ENCODE measurements around the gene AAMP.

GRCh38 chr2:218260742-218261422 lies 9.1 kb downstream of the AAMP start, which contains the start of gene GPBAR1:
- TF ChIP-seq CTCF (conservative IDR thresholded peaks at IDR 0.05; ENCODE audit: low read length), result no peak
- TF ChIP-seq EZH2phosphoT487 (IDR thresholded peaks at IDR 0.05; ENCODE audit: borderline replicate concordance, low read depth, low read length), result no peak
